ENCODE results near the gene LIN7B.
"Not testable (repeated sequence)": the region's sequence is repeated elsewhere in the genome, so short reads cannot be mapped to it uniquely, and the experiment has no call there.

The LIN7B gene

GRCh38 chr19:49119411-49120324 is 5.5 kb downstream of the LIN7B start, which contains the start of gene PPFIA3:
Gene PPFIA3, plus strand, starts transcription at chr19:49119544. Its CDS starts 8,330 bp downstream, at chr19:49127874.
- peak; percentile 73 for DNase-seq (ENCODE audit: low spot score)

GRCh38 chr19:49120325-49120683 is 6.1 kb downstream of the LIN7B start:
- no peak for DNase-seq (ENCODE audit: low spot score)

- no peak for DNase-seq (ENCODE audit: low spot score)
Measured at GRCh38 chr19:49120868-49121267, 6.7 kb downstream of the LIN7B start.

- DNase-seq (ENCODE audit: low spot score), result not testable (repeated sequence)
Measured at GRCh38 chr19:49121841-49122240, 7.7 kb downstream of the LIN7B start.

- not testable (repeated sequence) for DNase-seq (ENCODE audit: low spot score)
Measured at GRCh38 chr19:49123285-49123684, 9.1 kb downstream of the LIN7B start.

GRCh38 chr19:49125025-49125731 is 11.0 kb downstream of the LIN7B start:
- DNase-seq (ENCODE audit: low spot score), result no peak

GRCh38 chr19:49126575-49126974 is 12.4 kb downstream of the LIN7B start:
- no peak for DNase-seq (ENCODE audit: low spot score)

GRCh38 chr19:49127225-49127624 is 13.1 kb downstream of the LIN7B start:
- DNase-seq (ENCODE audit: low spot score), result not testable (repeated sequence)

GRCh38 chr19:49127674-49128544 is 13.7 kb downstream of the LIN7B start:
- DNase-seq (ENCODE audit: low spot score), result peak; percentile 100

GRCh38 chr19:49128545-49129237 is 14.5 kb downstream of the LIN7B start:
- no peak for DNase-seq (ENCODE audit: low spot score)

GRCh38 chr19:49129238-49129583 is 15.0 kb downstream of the LIN7B start:
- no peak for DNase-seq (ENCODE audit: low spot score)

GRCh38 chr19:49130325-49130724 is 16.2 kb downstream of the LIN7B start:
- no peak for DNase-seq (ENCODE audit: low spot score)

- no peak for DNase-seq (ENCODE audit: low spot score)
Measured at GRCh38 chr19:49132974-49133609, 18.9 kb downstream of the LIN7B start.

- DNase-seq (ENCODE audit: low spot score), result peak; percentile 17
Measured at GRCh38 chr19:49133621-49134454, 19.7 kb downstream of the LIN7B start.

- no peak for DNase-seq (ENCODE audit: low spot score)
Measured at GRCh38 chr19:49135686-49136085, 21.5 kb downstream of the LIN7B start.

- DNase-seq (ENCODE audit: low spot score), result peak; percentile 72
Measured at GRCh38 chr19:49136771-49137171, 22.6 kb downstream of the LIN7B start.

GRCh38 chr19:49140951-49141350 is 26.8 kb downstream of the LIN7B start:
- no peak for DNase-seq (ENCODE audit: low spot score)

- no peak for DNase-seq (ENCODE audit: low spot score)
Measured at GRCh38 chr19:49141352-49141751, 27.2 kb downstream of the LIN7B start.

GRCh38 chr19:49142866-49143335 is 28.7 kb downstream of the LIN7B start:
- DNase-seq (ENCODE audit: low spot score), result peak; percentile 98

Measured in AG08395 (cell line).